Right lobe of liver (tissue), 4 donors: ENCODE results near the gene RIMOC1.

Source experiments
- CTCF ChIP-seq, 4 donors: fragments of 200-600 bp in 3 of 4; fragments of 450-650 bp in 1 of 4; IDR thresholded peaks; one replicate each; pipeline versions ENCODE4 v1.5.1 to v1.8.0; 2016 to 2022; ENCODE audit warnings: antibody characterized with exemption in 4 of 4, mild to moderate bottlenecking in 2 of 4
- POLR2A ChIP-seq: fragments of 450-650 bp; IDR thresholded peaks from one replicate; pipeline ENCODE4 v1.6.1; 2017; ENCODE audit warnings: antibody characterized with exemption, mild to moderate bottlenecking
- donor health status: DM: no; HTN: no; CAD: no.
- donor health status: DM: no; HTN: no; CAD: no.
- donor health status: DM: no; HTN: yes; CAD: no.

- TF ChIP-seq CTCF (IDR thresholded peaks at IDR 0.05): no peak
- no peak for TF ChIP-seq POLR2A
Measured at GRCh38 chr5:41940641-41941040, 36.5 kb downstream of the RIMOC1 start.
